ENCODE results near the gene SFXN3. TPM values are rescaled to one million over a fixed set of nuclear protein-coding genes. Genes with fewer than 3 reads are reported as not detected.

SFXN3 gene
- total RNA-seq, 1 experiment from 2014 or later, result 35.2 TPM

DNA sequence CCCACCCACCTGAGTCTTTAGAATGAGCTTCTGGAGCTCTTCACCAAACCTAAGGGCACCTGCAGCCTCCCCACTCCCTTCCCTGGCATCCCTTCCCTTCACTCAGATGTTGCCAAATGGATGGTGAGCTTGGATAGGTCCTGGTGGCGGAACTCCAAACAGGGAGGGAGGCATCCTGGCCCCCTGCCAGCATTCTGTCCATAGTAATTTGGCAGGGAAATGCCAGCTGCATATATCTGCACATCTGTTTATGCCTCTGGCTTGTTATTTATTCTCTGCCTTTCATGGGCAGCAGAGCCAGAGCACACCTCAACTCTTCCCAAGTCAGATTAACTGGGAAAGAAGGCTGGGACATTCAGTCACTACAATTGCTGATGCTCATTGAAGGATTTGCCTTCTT, 48.8 kb downstream of the SFXN3 start:
- no TSS peak for BruUV-seq (replicated peaks)
- no peaks in the 10 kb centered on the region for H3K9me3 ChIP-seq (ENCODE audit: insufficient read depth, low read depth)
- CTCF ChIA-PET, result no interaction called here

DNA sequence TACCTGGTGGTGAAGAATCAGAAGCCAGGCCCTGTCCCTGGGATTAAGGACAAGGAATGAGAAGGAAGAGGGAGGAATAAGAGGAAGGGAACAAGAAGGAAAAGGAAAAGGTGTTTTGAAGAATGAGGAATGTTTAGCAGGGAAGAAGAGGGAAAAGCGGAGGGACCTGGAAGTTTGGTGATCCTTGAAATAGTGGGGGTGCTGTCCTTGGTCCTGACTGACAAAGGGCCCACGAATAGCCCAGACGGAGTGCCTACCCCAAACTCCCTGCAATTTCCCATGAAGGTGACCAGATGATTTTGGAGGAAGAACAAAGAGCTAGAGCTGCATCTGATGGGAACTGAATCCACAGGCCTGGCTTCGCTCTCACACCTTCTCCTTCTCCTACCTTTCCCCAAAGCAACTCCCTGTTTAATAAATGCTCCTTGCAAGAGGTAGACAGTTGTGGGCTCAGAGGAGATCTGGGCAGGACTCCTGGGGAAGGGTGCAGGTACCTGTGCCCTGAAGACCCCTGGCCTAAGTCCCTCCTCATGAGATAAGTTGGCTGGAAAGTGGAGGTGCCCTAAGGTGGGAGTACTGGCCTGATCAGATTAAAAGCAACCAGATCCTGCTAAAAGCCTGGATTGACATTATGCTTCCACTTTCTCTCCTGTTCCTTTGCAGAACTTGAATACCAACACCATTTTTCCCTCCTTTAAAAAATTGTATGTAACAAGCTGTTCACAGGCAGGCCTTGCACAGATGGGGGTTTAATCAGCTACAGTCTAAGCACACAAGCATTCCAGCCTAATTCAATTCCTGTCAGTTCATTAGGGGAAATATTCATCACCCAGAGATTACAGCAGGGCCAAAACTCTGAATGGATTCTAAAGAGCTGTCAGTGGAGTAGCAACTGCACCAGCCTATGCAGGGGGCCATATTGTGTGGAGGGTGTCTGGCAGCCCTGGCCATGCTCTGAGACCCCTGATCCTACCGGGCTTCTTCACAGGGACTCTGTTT, 50.2 kb downstream of the SFXN3 start:
- DNase-seq, result no peak
- Histone ChIP-seq H3K4me2 (no peak overlapping the region), H3K9me3 (ENCODE audit: insufficient read depth, low read depth) (no peaks in the 10 kb centered on the region), H4K20me1 (ENCODE audit: insufficient read depth) (no peaks in the 10 kb centered on the region), H3K27ac (no peak overlapping the region), H3F3A (ENCODE audit: insufficient read depth, low read depth) (no peaks in the 10 kb centered on the region), H3K4me3 (no peak overlapping the region), H2AFZ (no peak overlapping the region), H3K36me3 (ENCODE audit: low read depth) (no peaks in the 10 kb centered on the region), H3K27me3 (ENCODE audit: insufficient read depth, low read depth) (peaks cover 37% of the 10 kb centered on the region), H3K9me2 (ENCODE audit: insufficient read depth) (no peaks in the 10 kb centered on the region), H3K4me1 (replicated peaks; ENCODE audit: insufficient read depth) (no peaks in the 10 kb centered on the region), H3K79me2 (ENCODE audit: low read depth) (no peaks in the 10 kb centered on the region)
- POLR2A ChIA-PET (ENCODE audit: unreplicated experiment), result no interaction called here
- TF ChIP-seq EZH2 (IDR thresholded peaks at IDR 0.05; ENCODE audit: low read depth), result no peak
- TF ChIP-seq CTCF (conservative IDR thresholded peaks at IDR 0.05), result no peak
- CTCF ChIA-PET, result no interaction called here
- intact Hi-C loops (cut with micrococcal nuclease; ENCODE audit: unreplicated experiment), result no loop called here
- BruUV-seq (replicated peaks), result no TSS peak

More for the DNA sequence above, 48.8 kb downstream of the SFXN3 start:
- H3K4me1 ChIP-seq (replicated peaks; ENCODE audit: insufficient read depth), result no peaks in the 10 kb centered on the region
- no peaks in the 10 kb centered on the region for H3K9me2 ChIP-seq (ENCODE audit: insufficient read depth)
- no peak for TF ChIP-seq CTCF (conservative IDR thresholded peaks at IDR 0.05)
- no peak for TF ChIP-seq EZH2 (IDR thresholded peaks at IDR 0.05; ENCODE audit: low read depth)
- no peaks in the 10 kb centered on the region for H3K79me2 ChIP-seq (ENCODE audit: low read depth)
- H3K4me2 ChIP-seq, result no peak overlapping the region
- no peak overlapping the region for H3K4me3 ChIP-seq
- DNase-seq, result no peak
- no peaks in the 10 kb centered on the region for H4K20me1 ChIP-seq (ENCODE audit: insufficient read depth)
- POLR2A ChIA-PET (ENCODE audit: unreplicated experiment), result no interaction called here
- no peak overlapping the region for H2AFZ ChIP-seq
- H3K36me3 ChIP-seq (ENCODE audit: low read depth), result no peaks in the 10 kb centered on the region
- no peaks in the 10 kb centered on the region for H3F3A ChIP-seq (ENCODE audit: insufficient read depth, low read depth)
- intact Hi-C loops (cut with micrococcal nuclease; ENCODE audit: unreplicated experiment), result no loop called here
- no peak overlapping the region for H3K27ac ChIP-seq
- H3K27me3 ChIP-seq (ENCODE audit: insufficient read depth, low read depth), result peaks cover 47% of the 10 kb centered on the region

DNA sequence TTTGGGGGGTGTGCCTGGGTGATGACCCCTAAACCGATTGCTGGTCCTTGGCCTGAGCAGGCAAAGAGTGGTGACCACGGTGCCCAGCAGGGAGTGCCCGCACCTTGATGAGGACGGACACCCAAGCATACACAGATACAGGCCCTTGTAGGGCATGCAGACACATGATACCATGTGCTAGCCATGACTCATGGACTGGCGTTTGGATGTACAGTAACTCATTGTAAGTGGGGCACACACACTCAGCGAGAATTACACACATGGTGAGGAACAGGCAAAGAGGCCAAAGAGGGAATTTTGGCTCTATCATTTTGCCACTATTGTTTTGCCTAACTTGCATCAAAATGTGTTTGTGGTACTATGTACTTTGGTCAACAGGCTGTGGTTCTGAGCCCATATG, 54.8 kb downstream of the SFXN3 start:
- Histone ChIP-seq H3K9me2 (ENCODE audit: insufficient read depth) (no peaks in the 10 kb centered on the region), H3K36me3 (ENCODE audit: low read depth) (no peaks in the 10 kb centered on the region), H3K27me3 (ENCODE audit: insufficient read depth, low read depth) (peaks cover 37% of the 10 kb centered on the region), H3K4me3 (no peak overlapping the region), H3K79me2 (ENCODE audit: low read depth) (no peaks in the 10 kb centered on the region), H4K20me1 (ENCODE audit: insufficient read depth) (no peaks in the 10 kb centered on the region), H3K4me1 (replicated peaks; ENCODE audit: insufficient read depth) (0 out of 2 replicates have a peak, but pooled peaks cover 7% of the 10 kb centered on the region), H3F3A (ENCODE audit: insufficient read depth, low read depth) (no peaks in the 10 kb centered on the region), H2AFZ (no peak overlapping the region), H3K4me2 (no peak overlapping the region), H3K9me3 (ENCODE audit: insufficient read depth, low read depth) (no peaks in the 10 kb centered on the region), H3K27ac (no peak overlapping the region)
- ChIA-PET CTCF (no interaction called here), POLR2A (ENCODE audit: unreplicated experiment) (no interaction called here)
- no peak for DNase-seq
- no TSS peak for BruUV-seq (replicated peaks)
- TF ChIP-seq CTCF (conservative IDR thresholded peaks at IDR 0.05) (no peak), EZH2 (IDR thresholded peaks at IDR 0.05; ENCODE audit: low read depth) (no peak)
- intact Hi-C loops (cut with micrococcal nuclease; ENCODE audit: unreplicated experiment), result no loop called here

Measured in PC-9 (cell line).